SK-N-SH treated with all-trans-retinoic acid at 6 μM for 48 hours (cell line): ENCODE measurements around the gene CCM2.

Experiments
- ARNTL ChIP-seq: fragments of 450-650 bp; formaldehyde crosslinking; IDR thresholded peaks from 2 replicates; pipeline ENCODE4 v1.5.0; 2020; ENCODE audit warnings: low read depth, mild to moderate bottlenecking, moderate library complexity, borderline replicate concordance
- CREB5 ChIP-seq: fragments of 250-450 bp; sonication (Bioruptor Pico); IDR thresholded peaks from 2 replicates; pipeline ENCODE4 v1.5.1; 2020; ENCODE audit warnings: low read depth, mild to moderate bottlenecking, moderate library complexity
- ESRRG ChIP-seq: fragments of 250-450 bp; sonication (Bioruptor Pico); IDR thresholded peaks from 2 replicates; pipeline ENCODE4 v1.6.1; 2021; ENCODE audit warnings: mild to moderate bottlenecking
- ISL1 ChIP-seq: fragments of 250-450 bp; sonication (Bioruptor Pico); IDR thresholded peaks from 2 replicates; pipeline ENCODE4 v2.1.2; 2022; ENCODE audit warnings: mild to moderate bottlenecking, moderate library complexity
- PATZ1 ChIP-seq: fragments of 250-450 bp; sonication (Bioruptor Pico); IDR thresholded peaks from 2 replicates; pipeline ENCODE4 v1.8.0; 2020; ENCODE audit warnings: mild to moderate bottlenecking, moderate library complexity, borderline replicate concordance
- PPARA ChIP-seq: fragments of 250-450 bp; sonication (Bioruptor Pico); IDR thresholded peaks from 2 replicates; pipeline ENCODE4 v1.5.0; 2020; ENCODE audit warnings: mild to moderate bottlenecking, borderline replicate concordance
- SNAI2 ChIP-seq: fragments of 250-450 bp; sonication (Bioruptor Pico); IDR thresholded peaks from 2 replicates; pipeline ENCODE4 v1.5.0; 2020; ENCODE audit warnings: mild to moderate bottlenecking, moderate library complexity
- TCF4 ChIP-seq: fragments of 250-450 bp; sonication (Bioruptor Pico); IDR thresholded peaks from 2 replicates; pipeline ENCODE4 v1.8.0; 2021; ENCODE audit warnings: mild to moderate bottlenecking, moderate library complexity, borderline replicate concordance
- ZC3H10 ChIP-seq: fragments of 250-450 bp; sonication (Bioruptor Pico); IDR thresholded peaks from 2 replicates; pipeline ENCODE4 v1.5.1; 2021; ENCODE audit warnings: mild to moderate bottlenecking, moderate library complexity
- ZNF565 ChIP-seq: fragments of 450-650 bp; formaldehyde crosslinking; conservative IDR thresholded peaks from 2 replicates; pipeline ENCODE4 v1.5.0; 2020; ENCODE audit warnings: low read depth, mild to moderate bottlenecking, moderate library complexity
- ZNF70 ChIP-seq: fragments of 450-650 bp; formaldehyde crosslinking; IDR thresholded peaks from 2 replicates; pipeline ENCODE4 v1.5.0; 2020; ENCODE audit warnings: mild to moderate bottlenecking, moderate library complexity

DNA sequence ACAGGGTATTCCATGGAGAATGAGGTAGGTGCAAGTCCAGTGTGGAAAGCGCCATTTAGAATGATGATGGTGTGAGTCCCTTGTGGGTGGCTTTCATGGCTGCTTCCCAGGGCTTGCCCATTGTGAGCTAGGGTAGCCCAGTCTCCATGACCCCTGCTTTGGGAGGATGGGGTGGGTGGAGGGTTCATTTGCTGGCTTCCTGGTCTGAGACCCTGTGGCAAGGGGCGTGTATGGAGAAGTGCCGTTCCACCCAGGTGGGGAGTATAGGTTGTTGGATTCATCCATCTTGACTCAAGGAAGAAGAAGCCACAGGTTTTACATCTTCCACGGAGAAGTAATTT lies 27.7 kb downstream of the CCM2 start:
- TF ChIP-seq PPARA (no peak), ZNF70 (no peak), CREB5 (CRISPR knock-in tag) (no peak), SNAI2 (CRISPR knock-in tag) (no peak), ZNF565 (CRISPR knock-in tag) (no peak), ISL1 (CRISPR knock-in tag) (no peak), ARNTL (no peak), TCF4 (CRISPR knock-in tag) (no peak), ESRRG (no peak), PATZ1 (CRISPR knock-in tag) (no peak), ZC3H10 (CRISPR knock-in tag) (no peak)
